HL-60 (cell line): Measurements from ENCODE around the gene SLC4A8.

Source experiments
- GABPA ChIP-seq: IDR thresholded peaks from 2 replicates; pipeline ENCODE4 v1.6.1; 2012; ENCODE audit warnings: low read depth
- POLR2AphosphoS5 ChIP-seq: IDR thresholded peaks from 2 replicates; pipeline ENCODE4 v1.6.1; 2012; ENCODE audit warnings: low read depth
- SPI1 ChIP-seq: IDR thresholded peaks from 2 replicates; pipeline ENCODE4 v1.6.1; 2012; ENCODE audit warnings: low read depth, mild to moderate bottlenecking, borderline replicate concordance
- TF ChIP-seq, protein P1 (sequence below): IDR thresholded peaks from one replicate; pipeline ENCODE4 v1.5.1; 2011; ENCODE audit warnings: low read length, control low read depth, inconsistent platforms; ENCODE audit not compliant: insufficient read depth
- TF ChIP-seq, protein P2 (sequence below): IDR thresholded peaks from 2 replicates; pipeline ENCODE4 v1.6.1; 2012; ENCODE audit warnings: low read depth; ENCODE audit not compliant: insufficient replicate concordance

DNA sequence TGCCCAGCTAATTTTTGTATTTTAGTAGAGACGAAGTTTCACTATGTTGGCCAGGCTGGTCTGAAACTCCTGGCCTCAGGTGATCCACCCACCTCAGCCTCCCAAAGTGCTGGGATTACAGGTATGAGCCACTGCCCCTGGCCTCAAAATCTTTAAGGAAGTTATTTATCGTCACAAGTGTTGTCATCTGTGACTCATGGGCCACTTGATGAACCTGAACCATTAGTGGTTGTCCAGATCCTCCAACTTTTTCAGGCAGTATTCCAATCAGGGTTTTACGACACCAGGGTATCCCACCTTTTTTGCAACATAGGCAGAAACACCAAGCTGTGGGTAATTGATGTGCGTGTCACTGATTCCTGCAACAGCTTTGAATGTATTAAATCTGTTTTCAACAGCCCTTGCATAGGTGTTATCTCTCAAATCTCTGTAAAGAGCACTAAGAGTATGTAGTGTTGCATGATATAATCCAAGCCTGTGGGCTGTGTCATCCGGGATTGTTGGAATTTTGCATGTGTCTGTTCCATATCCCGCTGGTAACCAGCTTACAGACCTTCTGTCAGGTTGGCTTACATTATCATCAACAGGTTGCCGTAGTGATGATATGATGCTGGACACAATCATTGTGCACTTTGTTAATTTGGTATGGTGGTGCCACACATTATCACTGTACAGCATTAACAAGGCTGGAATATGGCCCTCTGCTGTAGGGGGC is 87.1 kb downstream of the SLC4A8 start:
- TF ChIP-seq, protein P1, sequence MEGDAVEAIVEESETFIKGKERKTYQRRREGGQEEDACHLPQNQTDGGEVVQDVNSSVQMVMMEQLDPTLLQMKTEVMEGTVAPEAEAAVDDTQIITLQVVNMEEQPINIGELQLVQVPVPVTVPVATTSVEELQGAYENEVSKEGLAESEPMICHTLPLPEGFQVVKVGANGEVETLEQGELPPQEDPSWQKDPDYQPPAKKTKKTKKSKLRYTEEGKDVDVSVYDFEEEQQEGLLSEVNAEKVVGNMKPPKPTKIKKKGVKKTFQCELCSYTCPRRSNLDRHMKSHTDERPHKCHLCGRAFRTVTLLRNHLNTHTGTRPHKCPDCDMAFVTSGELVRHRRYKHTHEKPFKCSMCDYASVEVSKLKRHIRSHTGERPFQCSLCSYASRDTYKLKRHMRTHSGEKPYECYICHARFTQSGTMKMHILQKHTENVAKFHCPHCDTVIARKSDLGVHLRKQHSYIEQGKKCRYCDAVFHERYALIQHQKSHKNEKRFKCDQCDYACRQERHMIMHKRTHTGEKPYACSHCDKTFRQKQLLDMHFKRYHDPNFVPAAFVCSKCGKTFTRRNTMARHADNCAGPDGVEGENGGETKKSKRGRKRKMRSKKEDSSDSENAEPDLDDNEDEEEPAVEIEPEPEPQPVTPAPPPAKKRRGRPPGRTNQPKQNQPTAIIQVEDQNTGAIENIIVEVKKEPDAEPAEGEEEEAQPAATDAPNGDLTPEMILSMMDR = no peak
- TF ChIP-seq, protein P2, sequence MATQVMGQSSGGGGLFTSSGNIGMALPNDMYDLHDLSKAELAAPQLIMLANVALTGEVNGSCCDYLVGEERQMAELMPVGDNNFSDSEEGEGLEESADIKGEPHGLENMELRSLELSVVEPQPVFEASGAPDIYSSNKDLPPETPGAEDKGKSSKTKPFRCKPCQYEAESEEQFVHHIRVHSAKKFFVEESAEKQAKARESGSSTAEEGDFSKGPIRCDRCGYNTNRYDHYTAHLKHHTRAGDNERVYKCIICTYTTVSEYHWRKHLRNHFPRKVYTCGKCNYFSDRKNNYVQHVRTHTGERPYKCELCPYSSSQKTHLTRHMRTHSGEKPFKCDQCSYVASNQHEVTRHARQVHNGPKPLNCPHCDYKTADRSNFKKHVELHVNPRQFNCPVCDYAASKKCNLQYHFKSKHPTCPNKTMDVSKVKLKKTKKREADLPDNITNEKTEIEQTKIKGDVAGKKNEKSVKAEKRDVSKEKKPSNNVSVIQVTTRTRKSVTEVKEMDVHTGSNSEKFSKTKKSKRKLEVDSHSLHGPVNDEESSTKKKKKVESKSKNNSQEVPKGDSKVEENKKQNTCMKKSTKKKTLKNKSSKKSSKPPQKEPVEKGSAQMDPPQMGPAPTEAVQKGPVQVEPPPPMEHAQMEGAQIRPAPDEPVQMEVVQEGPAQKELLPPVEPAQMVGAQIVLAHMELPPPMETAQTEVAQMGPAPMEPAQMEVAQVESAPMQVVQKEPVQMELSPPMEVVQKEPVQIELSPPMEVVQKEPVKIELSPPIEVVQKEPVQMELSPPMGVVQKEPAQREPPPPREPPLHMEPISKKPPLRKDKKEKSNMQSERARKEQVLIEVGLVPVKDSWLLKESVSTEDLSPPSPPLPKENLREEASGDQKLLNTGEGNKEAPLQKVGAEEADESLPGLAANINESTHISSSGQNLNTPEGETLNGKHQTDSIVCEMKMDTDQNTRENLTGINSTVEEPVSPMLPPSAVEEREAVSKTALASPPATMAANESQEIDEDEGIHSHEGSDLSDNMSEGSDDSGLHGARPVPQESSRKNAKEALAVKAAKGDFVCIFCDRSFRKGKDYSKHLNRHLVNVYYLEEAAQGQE = no peak
- no peak for TF ChIP-seq POLR2AphosphoS5
- TF ChIP-seq SPI1 = no peak
- no peak for TF ChIP-seq GABPA
